OCI-LY7 (cell line): ENCODE results near the gene TDRD1.

Source experiments
- EZH2phosphoT487 ChIP-seq: fragments of 200-600 bp; sonication (generic); IDR thresholded peaks from 2 replicates; pipeline ENCODE4 v1.6.1; 2018; ENCODE audit warnings: low read depth, borderline replicate concordance, mild to moderate bottlenecking, mixed run types, antibody characterized with exemption, low read length, moderate library complexity, mixed read lengths
- TF ChIP-seq, protein P1 (sequence below): fragments of 200-600 bp; sonication (generic); conservative IDR thresholded peaks from 2 replicates; pipeline ENCODE4 v1.5.1; 2014; ENCODE audit warnings: mild to moderate bottlenecking, antibody characterized with exemption, low read length, moderate library complexity, mixed read lengths

DNA sequence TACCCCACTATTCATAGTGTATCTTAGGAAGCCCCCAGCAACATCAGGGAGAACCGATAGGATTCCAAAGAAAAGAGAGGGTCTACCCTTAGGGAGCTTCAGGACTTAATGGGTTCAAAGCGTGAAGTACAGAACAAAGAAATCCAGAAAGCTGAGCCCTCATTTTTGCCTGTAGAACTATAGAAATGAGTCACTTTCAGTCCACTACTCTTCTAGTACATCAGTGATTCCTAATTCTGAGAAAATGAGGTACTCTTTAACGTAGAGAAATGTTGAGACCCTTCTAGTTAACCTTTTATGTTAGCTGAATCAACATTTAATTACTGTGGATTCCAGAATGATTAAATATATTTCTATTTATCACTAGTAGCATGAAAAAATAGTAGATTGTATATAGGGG lies 1.8 kb downstream of the TDRD1 start:
- TF ChIP-seq, protein P1, sequence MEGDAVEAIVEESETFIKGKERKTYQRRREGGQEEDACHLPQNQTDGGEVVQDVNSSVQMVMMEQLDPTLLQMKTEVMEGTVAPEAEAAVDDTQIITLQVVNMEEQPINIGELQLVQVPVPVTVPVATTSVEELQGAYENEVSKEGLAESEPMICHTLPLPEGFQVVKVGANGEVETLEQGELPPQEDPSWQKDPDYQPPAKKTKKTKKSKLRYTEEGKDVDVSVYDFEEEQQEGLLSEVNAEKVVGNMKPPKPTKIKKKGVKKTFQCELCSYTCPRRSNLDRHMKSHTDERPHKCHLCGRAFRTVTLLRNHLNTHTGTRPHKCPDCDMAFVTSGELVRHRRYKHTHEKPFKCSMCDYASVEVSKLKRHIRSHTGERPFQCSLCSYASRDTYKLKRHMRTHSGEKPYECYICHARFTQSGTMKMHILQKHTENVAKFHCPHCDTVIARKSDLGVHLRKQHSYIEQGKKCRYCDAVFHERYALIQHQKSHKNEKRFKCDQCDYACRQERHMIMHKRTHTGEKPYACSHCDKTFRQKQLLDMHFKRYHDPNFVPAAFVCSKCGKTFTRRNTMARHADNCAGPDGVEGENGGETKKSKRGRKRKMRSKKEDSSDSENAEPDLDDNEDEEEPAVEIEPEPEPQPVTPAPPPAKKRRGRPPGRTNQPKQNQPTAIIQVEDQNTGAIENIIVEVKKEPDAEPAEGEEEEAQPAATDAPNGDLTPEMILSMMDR, result no peak
- TF ChIP-seq EZH2phosphoT487, result no peak
